ENCODE data around the gene CCNK. TPM values are rescaled to one million over a fixed set of nuclear protein-coding genes. Genes with fewer than 3 reads are reported as not detected.

Gene CCNK
- total and polyA plus RNA-seq, 2 experiments from 2014 or later = 20.9 TPM

DNA sequence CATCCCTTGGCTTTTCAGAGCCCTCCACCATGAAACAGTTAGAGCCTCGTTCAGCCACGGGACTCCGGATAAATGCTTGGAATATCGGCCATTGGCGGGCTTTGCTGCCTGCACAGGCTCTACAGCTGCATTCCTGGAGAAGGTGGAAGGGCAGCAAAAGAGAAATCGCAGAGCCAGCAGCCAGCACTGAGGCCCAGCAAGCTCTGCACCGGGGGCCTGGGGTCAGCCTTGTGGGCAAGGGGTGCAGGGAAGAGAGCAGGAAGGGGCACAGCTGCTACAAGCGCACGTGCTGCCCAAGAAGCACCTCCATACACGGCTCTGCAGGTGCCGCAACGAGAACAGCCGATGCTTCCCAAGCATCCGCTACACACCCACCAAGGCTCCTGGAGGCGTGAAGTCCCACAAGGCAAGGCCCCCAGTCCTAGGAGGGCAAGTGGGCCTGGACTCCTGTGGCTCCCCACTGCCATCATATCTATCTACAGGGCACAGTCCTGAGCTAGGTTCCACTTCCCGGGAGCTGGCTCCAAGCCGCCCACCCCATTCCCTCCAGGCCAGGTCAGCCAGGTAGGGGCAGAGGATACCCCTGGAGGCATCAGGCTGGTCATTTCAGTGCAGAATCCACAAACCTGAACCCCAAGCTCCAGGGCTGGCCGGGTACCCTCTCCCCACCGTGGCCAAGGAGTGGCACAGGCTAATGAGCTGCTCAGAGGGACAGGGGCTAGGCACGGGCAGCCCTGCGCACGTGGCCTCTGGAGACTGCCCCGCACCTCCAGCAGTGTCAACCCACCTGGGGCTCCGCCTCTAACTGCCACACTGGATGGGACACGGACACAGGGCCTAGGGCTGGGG is 40.2 kb downstream of the CCNK start:
- WGBS, 2 experiments (ENCODE audit: low coverage in 1 of 2, low lambda C conversion rate in 2 of 2, missing lambda C conversion rate in 2 of 2) = 88 to 89% methylated on average over 24 to 25 of the region's 25 CpGs
- Histone ChIP-seq H3K36me3 (ENCODE audit: low read depth) (no peaks in the 10 kb centered on the region), H3K4me3 (no peak overlapping the region), H3K4me2 (ENCODE audit: unreplicated experiment) (no peak overlapping the region), H3K27me3 (replicated peaks; ENCODE audit: insufficient read depth) (no peaks in the 10 kb centered on the region), H3K9ac (no peak overlapping the region), H3K9me3 (ENCODE audit: low read depth) (no peaks in the 10 kb centered on the region), H4K20me1 (ENCODE audit: insufficient read depth) (no peaks in the 10 kb centered on the region), H3K79me2 (ENCODE audit: insufficient read depth) (no peaks in the 10 kb centered on the region), H3K27ac (no peak overlapping the region), H2AFZ (no peak overlapping the region), H3K4me1 (ENCODE audit: insufficient read depth) (peaks cover 18% of the 10 kb centered on the region), H3K9me2 (ENCODE audit: insufficient read depth) (no peaks in the 10 kb centered on the region), H3F3A (ENCODE audit: insufficient read depth) (no peaks in the 10 kb centered on the region)
- no peak for DNase-seq
- in situ Hi-C loops (cut with MboI) = loop anchor here (5.0 to 10.0 kb wide), 2 partner anchors 101 to 373 kb away; no protein-coding TSS in a partner anchor
- TF ChIP-seq EZH2phosphoT487 (IDR thresholded peaks at IDR 0.05; ENCODE audit: insufficient read depth, low read depth) (no peak), EZH2 (IDR thresholded peaks at IDR 0.05; ENCODE audit: insufficient read depth, poor library complexity, severe bottlenecking) (no peak)

DNA sequence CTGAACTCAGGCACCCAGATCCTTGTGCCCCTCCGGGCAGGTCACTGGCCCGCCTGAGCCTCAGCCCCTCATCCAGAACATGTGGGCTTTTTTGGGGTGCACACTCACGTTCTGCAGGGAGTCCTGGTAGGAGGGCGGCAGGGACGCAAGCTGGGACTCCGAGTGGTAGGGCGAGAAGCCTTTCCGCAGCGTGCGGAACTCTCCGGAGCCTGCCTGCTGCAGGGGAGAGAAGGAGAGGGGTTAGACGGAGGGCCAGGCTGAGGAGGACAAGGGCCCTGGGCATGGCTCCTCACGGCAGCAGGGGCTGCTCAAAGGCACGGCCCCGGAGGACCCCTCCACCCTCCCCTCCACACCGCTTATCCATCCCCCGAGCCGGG is 40.8 kb downstream of the CCNK start:
- in situ Hi-C loops (cut with MboI) = loop anchor here (5.0 to 10.0 kb wide), 2 partner anchors 100 to 373 kb away; no protein-coding TSS in a partner anchor
- no peak overlapping the region for H3K4me2 ChIP-seq (ENCODE audit: unreplicated experiment)
- WGBS, 2 experiments (ENCODE audit: low coverage in 1 of 2, low lambda C conversion rate in 2 of 2, missing lambda C conversion rate in 2 of 2) = 63 to 76% methylated on average over 14 to 18 of the region's 18 CpGs
- no peaks in the 10 kb centered on the region for H3K9me3 ChIP-seq (ENCODE audit: low read depth)
- H3K79me2 ChIP-seq (ENCODE audit: insufficient read depth) = no peaks in the 10 kb centered on the region
- H3K27me3 ChIP-seq (replicated peaks; ENCODE audit: insufficient read depth) = no peaks in the 10 kb centered on the region
- no peak for TF ChIP-seq EZH2phosphoT487 (IDR thresholded peaks at IDR 0.05; ENCODE audit: insufficient read depth, low read depth)
- no peak for TF ChIP-seq EZH2 (IDR thresholded peaks at IDR 0.05; ENCODE audit: insufficient read depth, poor library complexity, severe bottlenecking)
- no peaks in the 10 kb centered on the region for H3K9me2 ChIP-seq (ENCODE audit: insufficient read depth)
- H2AFZ ChIP-seq = peak overlapping the region; percentile 40; the same call in 1 of the 2 replicates
- no peak overlapping the region for H3K9ac ChIP-seq
- H3K4me1 ChIP-seq (ENCODE audit: insufficient read depth) = peaks cover 18% of the 10 kb centered on the region
- H3K27ac ChIP-seq = no peak overlapping the region
- no peaks in the 10 kb centered on the region for H4K20me1 ChIP-seq (ENCODE audit: insufficient read depth)
- no peak for DNase-seq
- H3F3A ChIP-seq (ENCODE audit: insufficient read depth) = no peaks in the 10 kb centered on the region
- no peaks in the 10 kb centered on the region for H3K36me3 ChIP-seq (ENCODE audit: low read depth)
- H3K4me3 ChIP-seq = no peak overlapping the region

DNA sequence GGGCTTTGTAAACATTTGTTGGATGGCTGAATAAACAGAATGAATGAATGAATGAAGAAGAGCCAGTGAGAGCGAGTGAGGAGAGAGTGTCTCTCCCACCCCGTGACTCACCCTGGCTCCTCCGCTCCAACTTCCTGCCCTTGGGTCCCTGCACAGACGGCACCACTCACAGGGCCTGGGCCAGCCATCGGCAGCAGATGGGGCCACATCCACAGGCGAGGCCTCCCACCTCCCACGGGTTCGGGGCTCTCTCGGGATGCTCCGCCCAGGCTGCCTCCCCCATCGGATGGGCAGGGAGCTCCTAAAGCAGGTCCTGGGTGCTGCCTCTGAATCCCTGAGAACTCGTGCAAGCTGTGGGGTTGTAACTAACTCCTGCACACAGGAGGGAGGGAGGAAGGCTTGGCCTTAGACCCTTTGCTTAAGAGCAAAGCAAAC is 41.3 kb downstream of the CCNK start:
- peak overlapping the region; percentile 40 for H2AFZ ChIP-seq
- 7 to 10% methylated on average over 12 of the region's 12 CpGs for WGBS, 2 experiments (ENCODE audit: low coverage in 1 of 2, low lambda C conversion rate in 2 of 2, missing lambda C conversion rate in 2 of 2)
- H3K9me2 ChIP-seq (ENCODE audit: insufficient read depth) = no peaks in the 10 kb centered on the region
- no peaks in the 10 kb centered on the region for H3F3A ChIP-seq (ENCODE audit: insufficient read depth)
- H3K4me2 ChIP-seq (ENCODE audit: unreplicated experiment) = no peak overlapping the region
- no peaks in the 10 kb centered on the region for H3K9me3 ChIP-seq (ENCODE audit: low read depth)
- in situ Hi-C loops (cut with MboI) = loop anchor here (5.0 to 10.0 kb wide), 2 partner anchors 100 to 372 kb away; no protein-coding TSS in a partner anchor
- no peaks in the 10 kb centered on the region for H3K27me3 ChIP-seq (replicated peaks; ENCODE audit: insufficient read depth)
- no peaks in the 10 kb centered on the region for H3K79me2 ChIP-seq (ENCODE audit: insufficient read depth)
- no peaks in the 10 kb centered on the region for H3K36me3 ChIP-seq (ENCODE audit: low read depth)
- no peak overlapping the region for H3K4me3 ChIP-seq
- DNase-seq = peak; percentile 89
- H4K20me1 ChIP-seq (ENCODE audit: insufficient read depth) = no peaks in the 10 kb centered on the region
- no peak overlapping the region for H3K27ac ChIP-seq
- TF ChIP-seq EZH2 (IDR thresholded peaks at IDR 0.05; ENCODE audit: insufficient read depth, poor library complexity, severe bottlenecking) = no peak
- TF ChIP-seq EZH2phosphoT487 (IDR thresholded peaks at IDR 0.05; ENCODE audit: insufficient read depth, low read depth) = no peak
- peaks cover 18% of the 10 kb centered on the region for H3K4me1 ChIP-seq (ENCODE audit: insufficient read depth)
- H3K9ac ChIP-seq = peak overlapping the region; percentile 22; the same call in 1 of the 2 replicates

DNA sequence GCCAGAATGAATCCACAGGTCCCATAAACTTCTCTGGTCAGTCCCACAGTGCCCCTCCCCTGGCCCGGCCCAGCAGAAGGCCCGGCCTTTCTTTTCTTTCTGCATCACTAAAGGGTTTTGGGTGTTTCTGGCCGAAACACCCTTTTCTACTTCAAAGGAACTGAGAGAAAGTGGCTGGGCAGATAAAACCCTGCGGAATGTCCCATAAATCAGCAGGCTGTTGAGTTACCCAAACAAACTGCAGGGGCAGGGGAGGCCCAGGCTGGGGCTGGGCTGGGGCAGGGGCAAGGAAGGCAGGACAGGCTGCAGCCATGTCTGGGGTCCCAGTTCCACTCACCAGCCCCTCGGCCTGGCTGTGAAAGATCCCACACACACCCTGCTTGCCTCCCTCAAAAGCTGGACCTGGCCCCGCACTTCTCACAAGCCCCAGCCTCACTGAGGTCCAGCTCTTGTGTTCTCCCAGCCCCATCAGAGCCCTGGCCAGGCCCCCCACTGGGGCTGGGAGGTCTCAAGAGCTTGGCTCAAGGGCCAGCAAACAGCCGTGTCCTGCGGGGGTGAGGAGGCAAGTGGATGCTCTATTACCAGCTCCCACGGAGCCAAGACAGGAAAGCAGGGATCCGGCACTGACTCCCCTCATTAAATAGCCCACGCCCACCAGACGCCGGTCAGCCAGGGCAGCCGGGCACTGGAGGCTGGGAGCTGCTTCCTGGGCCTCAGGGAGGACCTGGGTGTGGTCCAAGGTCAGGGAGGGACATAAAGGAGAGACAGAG is 41.9 kb downstream of the CCNK start:
- Histone ChIP-seq H3K27me3 (replicated peaks; ENCODE audit: insufficient read depth) (no peaks in the 10 kb centered on the region), H3K79me2 (ENCODE audit: insufficient read depth) (no peaks in the 10 kb centered on the region), H3K36me3 (ENCODE audit: low read depth) (no peaks in the 10 kb centered on the region), H3K27ac (no peak overlapping the region), H3K9me3 (ENCODE audit: low read depth) (no peaks in the 10 kb centered on the region), H3K9ac (peak overlapping the region; percentile 22; the same call in 1 of the 2 replicates), H3K4me3 (no peak overlapping the region), H3K4me1 (ENCODE audit: insufficient read depth) (peaks cover 18% of the 10 kb centered on the region), H3K4me2 (ENCODE audit: unreplicated experiment) (no peak overlapping the region), H2AFZ (peak overlapping the region; percentile 40), H4K20me1 (ENCODE audit: insufficient read depth) (no peaks in the 10 kb centered on the region), H3K9me2 (ENCODE audit: insufficient read depth) (no peaks in the 10 kb centered on the region), H3F3A (ENCODE audit: insufficient read depth) (no peaks in the 10 kb centered on the region)
- TF ChIP-seq EZH2 (IDR thresholded peaks at IDR 0.05; ENCODE audit: insufficient read depth, poor library complexity, severe bottlenecking) (no peak), EZH2phosphoT487 (IDR thresholded peaks at IDR 0.05; ENCODE audit: insufficient read depth, low read depth) (no peak)
- no peak for DNase-seq
- in situ Hi-C loops (cut with MboI) = loop anchor here (5.0 to 10.0 kb wide), 2 partner anchors 99 to 372 kb away; no protein-coding TSS in a partner anchor
- WGBS, 2 experiments (ENCODE audit: low coverage in 1 of 2, low lambda C conversion rate in 2 of 2, missing lambda C conversion rate in 2 of 2) = 92 to 93% methylated on average over 13 to 14 of the region's 14 CpGs
